ENCODE results near the gene MCCC1. TPM values are rescaled to one million over a fixed set of nuclear protein-coding genes. Genes with fewer than 3 reads are reported as not detected.
"Not testable (repeated sequence)": the region's sequence is repeated elsewhere in the genome, so short reads cannot be mapped to it uniquely, and the experiment has no call there.

Gene MCCC1
- total RNA-seq, 1 experiment from 2014 or later: 20.5 TPM

GRCh38 chr3:183085634-183086390, 13.5 kb downstream of the MCCC1 start:
- Histone ChIP-seq H3K27me3 (ENCODE audit: control insufficient read depth, insufficient read depth, low read length) (no peaks in the 10 kb centered on the region), H3K4me3 (ENCODE audit: insufficient read depth, low read depth, low read length) (no peak overlapping the region), H3K36me3 (replicated peaks; ENCODE audit: control insufficient read depth, insufficient read depth, low read length) (peaks cover 5% of the 10 kb centered on the region; the same call in 1 of the 2 replicates)
- DNase-seq: peak; percentile 79

DNA sequence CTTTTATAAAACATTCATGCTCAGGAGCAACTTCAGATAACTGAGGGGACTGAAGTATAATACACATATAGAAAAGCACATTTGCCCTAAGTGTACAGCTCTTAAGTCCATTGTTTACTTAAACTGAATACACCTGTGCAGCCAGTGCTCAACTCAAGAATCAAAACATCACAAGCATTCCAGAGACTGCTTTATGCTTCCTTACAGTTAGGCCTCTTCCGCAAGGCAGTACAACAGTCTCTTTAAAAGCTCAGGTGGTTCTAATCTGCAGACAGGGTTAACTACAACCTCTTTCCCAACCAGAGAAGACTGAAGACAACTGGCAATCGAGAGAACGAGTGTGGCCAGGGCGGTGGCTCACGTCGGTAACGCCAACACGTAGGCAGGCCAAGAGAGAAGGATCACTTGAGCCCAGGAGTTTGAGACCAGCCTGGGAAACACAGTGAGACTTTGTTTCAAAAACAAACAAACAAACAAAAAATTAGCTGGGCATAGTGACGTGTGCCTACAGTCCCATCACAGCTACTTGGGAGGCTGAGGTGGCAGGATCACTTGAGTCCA, 16.9 kb downstream of the MCCC1 start:
- no peak overlapping the region for H3K4me3 ChIP-seq (ENCODE audit: insufficient read depth, low read depth, low read length)
- no peak for DNase-seq
- peaks cover 6% of the 10 kb centered on the region for H3K36me3 ChIP-seq (replicated peaks; ENCODE audit: control insufficient read depth, insufficient read depth, low read length)
- no peaks in the 10 kb centered on the region for H3K27me3 ChIP-seq (ENCODE audit: control insufficient read depth, insufficient read depth, low read length)

DNA sequence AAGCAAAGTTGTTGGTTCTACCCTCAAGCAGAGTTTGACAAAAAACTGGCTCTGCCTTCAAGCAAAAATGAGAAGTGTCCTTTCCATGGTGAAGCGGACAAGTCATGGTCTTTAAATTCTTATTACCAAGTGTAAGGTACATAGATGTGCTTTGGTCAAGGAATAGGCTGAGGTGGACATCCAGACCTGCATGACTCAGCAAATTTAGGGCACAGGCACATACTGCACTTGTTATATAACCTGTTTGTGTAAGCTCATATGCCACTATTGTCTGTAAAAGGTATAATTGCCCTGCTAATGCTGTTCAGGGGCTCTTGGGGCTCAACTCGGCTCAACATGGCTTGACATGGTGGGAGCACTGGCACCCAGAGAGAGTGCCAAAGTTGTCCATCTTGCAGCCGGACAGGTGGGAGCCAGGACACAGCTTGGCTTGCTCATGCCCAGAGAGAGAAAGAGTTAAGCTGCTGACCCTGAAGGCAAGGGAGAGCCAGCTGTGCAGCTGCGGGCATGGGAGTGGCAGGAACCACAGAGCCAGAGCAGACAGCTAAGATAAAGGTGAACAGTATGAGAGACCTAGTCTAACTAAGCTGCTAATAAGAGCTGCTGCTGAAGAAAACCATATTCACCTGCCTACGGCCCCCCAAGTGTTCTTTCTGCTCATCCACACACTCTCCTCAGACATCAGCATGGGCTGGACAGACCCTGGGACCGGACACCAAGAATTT, 17.7 kb downstream of the MCCC1 start:
- H3K36me3 ChIP-seq (replicated peaks; ENCODE audit: control insufficient read depth, insufficient read depth, low read length): peaks cover 6% of the 10 kb centered on the region
- H3K4me3 ChIP-seq (ENCODE audit: insufficient read depth, low read depth, low read length): no peak overlapping the region
- no peak for DNase-seq
- H3K27me3 ChIP-seq (ENCODE audit: control insufficient read depth, insufficient read depth, low read length): no peaks in the 10 kb centered on the region

- H3K4me3 ChIP-seq (ENCODE audit: insufficient read depth, low read depth, low read length): no peak overlapping the region
- no peak for DNase-seq
- H3K27me3 ChIP-seq (ENCODE audit: control insufficient read depth, insufficient read depth, low read length): no peaks in the 10 kb centered on the region
- H3K36me3 ChIP-seq (replicated peaks; ENCODE audit: control insufficient read depth, insufficient read depth, low read length): peaks cover 4% of the 10 kb centered on the region
Measured at GRCh38 chr3:183080628-183081027, 18.7 kb downstream of the MCCC1 start.

DNA sequence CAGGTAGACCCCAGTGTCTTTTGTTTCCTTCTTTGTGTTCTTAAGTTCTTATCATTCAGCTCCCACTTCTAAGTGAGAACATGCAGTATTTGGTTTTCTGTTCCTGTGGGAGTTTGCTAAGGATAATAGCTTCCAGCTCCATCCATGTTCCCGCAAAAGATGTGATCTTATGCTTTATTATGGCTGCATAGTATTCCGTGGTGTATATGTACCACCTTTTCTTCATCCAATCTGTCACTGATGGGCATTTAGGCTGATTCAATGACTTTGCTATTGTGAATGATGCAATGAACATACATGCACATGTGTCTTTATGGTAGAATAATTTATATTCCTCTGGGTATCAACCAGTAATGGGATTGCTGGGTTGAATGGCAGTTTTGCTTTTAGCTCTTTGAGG, 24.4 kb downstream of the MCCC1 start:
- DNase-seq: no peak
- H3K36me3 ChIP-seq (replicated peaks; ENCODE audit: control insufficient read depth, insufficient read depth, low read length): peaks cover 1% of the 10 kb centered on the region
- H3K27me3 ChIP-seq (ENCODE audit: control insufficient read depth, insufficient read depth, low read length): no peaks in the 10 kb centered on the region
- no peak overlapping the region for H3K4me3 ChIP-seq (ENCODE audit: insufficient read depth, low read depth, low read length)

GRCh38 chr3:183074261-183074660, 25.0 kb downstream of the MCCC1 start:
- Histone ChIP-seq H3K4me3 (ENCODE audit: insufficient read depth, low read depth, low read length) (no peak overlapping the region), H3K27me3 (ENCODE audit: control insufficient read depth, insufficient read depth, low read length) (no peaks in the 10 kb centered on the region), H3K36me3 (replicated peaks; ENCODE audit: control insufficient read depth, insufficient read depth, low read length) (peaks cover 1% of the 10 kb centered on the region)
- no peak for DNase-seq

DNA sequence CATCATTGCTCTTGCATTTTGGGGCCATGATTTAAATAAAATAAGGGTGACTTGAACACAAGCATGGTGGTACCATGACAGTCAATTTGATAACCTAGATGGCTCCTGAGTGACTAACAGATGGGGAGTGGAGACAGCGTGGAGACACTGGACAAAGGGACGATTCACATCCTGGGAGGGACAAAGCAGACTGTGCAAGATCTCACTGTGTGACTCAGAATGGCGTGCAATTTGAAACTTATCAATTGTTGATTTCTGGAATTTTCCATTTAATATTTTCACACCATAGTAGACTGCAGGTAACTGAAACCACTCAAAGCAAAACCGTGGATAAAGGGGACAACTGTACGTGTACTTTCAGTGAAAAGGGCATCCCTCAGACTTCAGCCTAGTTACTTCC, 25.5 kb downstream of the MCCC1 start:
- no peaks in the 10 kb centered on the region for H3K27me3 ChIP-seq (ENCODE audit: control insufficient read depth, insufficient read depth, low read length)
- H3K36me3 ChIP-seq (replicated peaks; ENCODE audit: control insufficient read depth, insufficient read depth, low read length): peaks cover 1% of the 10 kb centered on the region; the same call in 1 of the 2 replicates
- DNase-seq: no peak
- H3K4me3 ChIP-seq (ENCODE audit: insufficient read depth, low read depth, low read length): no peak overlapping the region

GRCh38 chr3:183070892-183071291, 28.4 kb downstream of the MCCC1 start:
- no peaks in the 10 kb centered on the region for H3K27me3 ChIP-seq (ENCODE audit: control insufficient read depth, insufficient read depth, low read length)
- H3K36me3 ChIP-seq (replicated peaks; ENCODE audit: control insufficient read depth, insufficient read depth, low read length): no peaks in the 10 kb centered on the region; the same call in 1 of the 2 replicates
- no peak for DNase-seq
- H3K4me3 ChIP-seq (ENCODE audit: insufficient read depth, low read depth, low read length): no peak overlapping the region

GRCh38 chr3:183069086-183069485, 30.2 kb downstream of the MCCC1 start:
- Histone ChIP-seq H3K36me3 (replicated peaks; ENCODE audit: control insufficient read depth, insufficient read depth, low read length) (no peaks in the 10 kb centered on the region; the same call in 1 of the 2 replicates), H3K4me3 (ENCODE audit: insufficient read depth, low read depth, low read length) (no peak overlapping the region), H3K27me3 (ENCODE audit: control insufficient read depth, insufficient read depth, low read length) (no peaks in the 10 kb centered on the region)
- DNase-seq: no peak

DNA sequence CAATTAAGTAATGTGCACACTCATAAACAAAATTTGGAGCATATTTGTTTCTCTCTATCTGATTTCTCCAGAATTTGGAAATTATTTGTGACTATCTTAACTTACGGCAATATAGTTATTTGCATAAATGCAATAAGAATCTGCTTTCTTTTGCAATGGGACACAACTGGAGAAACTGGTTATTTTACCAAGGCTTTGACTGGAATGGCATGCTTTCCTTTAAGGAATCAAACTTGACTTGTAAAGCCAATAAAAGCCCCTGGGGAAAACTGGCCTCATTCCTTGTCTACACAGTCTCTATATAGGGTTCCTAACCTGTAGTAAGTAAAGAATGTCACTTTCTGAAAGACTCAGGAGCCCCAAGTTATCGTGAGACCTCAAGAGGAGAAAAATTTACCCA, 32.4 kb downstream of the MCCC1 start:
- not testable (repeated sequence) for H3K4me3 ChIP-seq (ENCODE audit: insufficient read depth, low read depth, low read length); H3K36me3 ChIP-seq (replicated peaks; ENCODE audit: control insufficient read depth, insufficient read depth, low read length); H3K27me3 ChIP-seq (ENCODE audit: control insufficient read depth, insufficient read depth, low read length); DNase-seq

DNA sequence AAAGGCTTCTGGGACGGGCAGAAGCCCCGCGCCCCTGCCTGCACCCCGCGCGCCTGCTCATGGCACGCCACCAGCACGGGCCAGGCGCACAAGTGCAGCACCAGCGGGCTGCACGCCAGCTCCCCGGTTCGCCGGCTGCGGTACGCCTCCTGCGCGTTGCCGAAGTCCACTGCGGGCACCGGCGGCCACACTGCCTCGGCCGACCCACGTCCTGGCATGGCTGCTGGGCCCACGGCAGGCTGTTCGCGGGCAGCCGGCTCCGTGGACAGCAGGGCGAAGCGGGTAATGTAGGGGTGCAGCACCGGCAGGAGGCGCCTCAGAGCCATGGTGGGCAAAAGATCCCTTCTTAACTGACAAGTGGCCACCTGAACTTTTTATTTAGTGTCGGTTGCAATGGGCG, 34.8 kb downstream of the MCCC1 start:
- no peaks in the 10 kb centered on the region; the same call in 1 of the 2 replicates for H3K36me3 ChIP-seq (replicated peaks; ENCODE audit: control insufficient read depth, insufficient read depth, low read length)
- DNase-seq: peak; percentile 72
- H3K4me3 ChIP-seq (ENCODE audit: insufficient read depth, low read depth, low read length): no peak overlapping the region
- H3K27me3 ChIP-seq (ENCODE audit: control insufficient read depth, insufficient read depth, low read length): no peaks in the 10 kb centered on the region

GRCh38 chr3:183061391-183062172, 37.7 kb downstream of the MCCC1 start:
- H3K27me3 ChIP-seq (ENCODE audit: control insufficient read depth, insufficient read depth, low read length): no peaks in the 10 kb centered on the region
- no peak overlapping the region for H3K4me3 ChIP-seq (ENCODE audit: insufficient read depth, low read depth, low read length)
- no peak for DNase-seq
- H3K36me3 ChIP-seq (replicated peaks; ENCODE audit: control insufficient read depth, insufficient read depth, low read length): no peaks in the 10 kb centered on the region

DNA sequence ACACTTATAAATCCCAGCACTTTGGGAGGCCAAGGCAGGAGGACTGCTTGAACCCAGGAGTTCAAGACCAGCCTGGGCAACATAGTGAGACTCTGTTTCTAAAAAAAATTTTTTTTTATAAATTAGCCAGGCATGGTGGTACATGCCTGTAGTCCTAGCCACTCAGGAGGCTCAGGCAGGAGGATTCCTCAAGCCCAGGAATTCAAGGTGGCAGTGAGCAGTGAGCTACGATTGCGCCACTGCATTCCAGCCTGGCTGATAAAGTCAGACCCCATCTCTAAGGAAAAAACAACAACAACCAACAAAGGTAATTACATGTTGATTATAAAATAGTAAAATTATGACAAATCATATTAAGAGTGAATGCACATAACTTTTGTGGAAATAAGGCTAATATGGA, 40.9 kb downstream of the MCCC1 start:
- DNase-seq: no peak
- Histone ChIP-seq H3K27me3 (ENCODE audit: control insufficient read depth, insufficient read depth, low read length) (no peaks in the 10 kb centered on the region), H3K36me3 (replicated peaks; ENCODE audit: control insufficient read depth, insufficient read depth, low read length) (no peaks in the 10 kb centered on the region), H3K4me3 (ENCODE audit: insufficient read depth, low read depth, low read length) (no peak overlapping the region)

GRCh38 chr3:183050706-183051105, 48.6 kb downstream of the MCCC1 start:
- H3K27me3 ChIP-seq (ENCODE audit: control insufficient read depth, insufficient read depth, low read length): no peaks in the 10 kb centered on the region
- no peaks in the 10 kb centered on the region; the same call in 1 of the 2 replicates for H3K36me3 ChIP-seq (replicated peaks; ENCODE audit: control insufficient read depth, insufficient read depth, low read length)
- no peak overlapping the region for H3K4me3 ChIP-seq (ENCODE audit: insufficient read depth, low read depth, low read length)
- no peak for DNase-seq

Measured in H7 (cell line).